Measurements from ENCODE around the gene NUMB. TPM values are rescaled to one million over a fixed set of nuclear protein-coding genes. Genes with fewer than 3 reads are reported as not detected.
A peak's percentile ranks its signal among the peaks of the same experiment; 100 is the strongest.

The NUMB gene
- total RNA-seq, 1 experiment from 2014 or later = 42.0 TPM

DNA sequence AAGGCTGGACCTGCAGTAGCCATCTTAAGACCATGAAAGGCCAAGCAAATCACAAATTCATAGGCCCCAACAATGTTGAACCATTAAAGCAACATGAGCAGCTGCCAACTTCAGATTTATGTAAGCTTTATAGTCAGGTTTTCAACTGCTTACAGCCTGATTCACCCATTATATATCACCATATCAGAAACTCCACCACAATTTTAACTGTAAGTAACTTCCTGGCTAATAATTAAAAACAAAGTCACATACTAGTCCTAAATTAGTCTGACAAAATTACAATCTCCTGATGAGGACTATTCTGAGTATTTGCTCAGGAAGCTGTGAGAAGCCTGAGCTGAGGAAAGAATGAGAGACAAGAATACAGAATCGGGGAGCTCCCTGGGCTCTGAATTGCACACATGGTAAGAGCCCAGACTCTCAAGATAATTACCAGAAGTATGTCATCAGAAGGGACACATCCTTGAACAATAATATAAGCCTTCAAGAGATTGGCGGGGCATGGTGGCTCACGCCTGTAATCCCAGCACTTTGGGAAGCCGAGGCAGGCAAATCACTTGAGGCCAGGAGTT is 55.1 kb downstream of the NUMB start:
- Mint-ChIP-seq H3K4me1 (peaks cover 6% of the 10 kb centered on the region; the same call in 1 of the 2 replicates), H3K36me3 (peaks cover 18% of the 10 kb centered on the region), H3K4me3 (no peak overlapping the region), H3K27ac (peak overlapping the region; percentile 84), H3K27me3 (ENCODE audit: low read depth) (no peaks in the 10 kb centered on the region), H3K9me3 (0 out of 2 replicates have a peak, but pooled peaks cover 3% of the 10 kb centered on the region)
- CTCF ChIA-PET = no interaction called here
- DNase-seq (ENCODE audit: low spot score) (no peak), ATAC-seq (no peak)
- POLR2A ChIA-PET = no interaction called here
- TF ChIP-seq ZBTB21 (CRISPR knock-in tag; IDR thresholded peaks at IDR 0.05; ENCODE audit: borderline replicate concordance) (no peak), ZNF671 (CRISPR knock-in tag; IDR thresholded peaks at IDR 0.05) (no peak), MYBL2 (CRISPR knock-in tag; IDR thresholded peaks at IDR 0.05) (no peak)
- TF ChIP-seq, protein P1, sequence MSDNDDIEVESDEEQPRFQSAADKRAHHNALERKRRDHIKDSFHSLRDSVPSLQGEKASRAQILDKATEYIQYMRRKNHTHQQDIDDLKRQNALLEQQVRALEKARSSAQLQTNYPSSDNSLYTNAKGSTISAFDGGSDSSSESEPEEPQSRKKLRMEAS (CRISPR knock-in tag; IDR thresholded peaks at IDR 0.05) = no peak
- TF ChIP-seq, protein P2, sequence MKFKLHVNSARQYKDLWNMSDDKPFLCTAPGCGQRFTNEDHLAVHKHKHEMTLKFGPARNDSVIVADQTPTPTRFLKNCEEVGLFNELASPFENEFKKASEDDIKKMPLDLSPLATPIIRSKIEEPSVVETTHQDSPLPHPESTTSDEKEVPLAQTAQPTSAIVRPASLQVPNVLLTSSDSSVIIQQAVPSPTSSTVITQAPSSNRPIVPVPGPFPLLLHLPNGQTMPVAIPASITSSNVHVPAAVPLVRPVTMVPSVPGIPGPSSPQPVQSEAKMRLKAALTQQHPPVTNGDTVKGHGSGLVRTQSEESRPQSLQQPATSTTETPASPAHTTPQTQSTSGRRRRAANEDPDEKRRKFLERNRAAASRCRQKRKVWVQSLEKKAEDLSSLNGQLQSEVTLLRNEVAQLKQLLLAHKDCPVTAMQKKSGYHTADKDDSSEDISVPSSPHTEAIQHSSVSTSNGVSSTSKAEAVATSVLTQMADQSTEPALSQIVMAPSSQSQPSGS (CRISPR knock-in tag; IDR thresholded peaks at IDR 0.05; ENCODE audit: borderline replicate concordance, low read depth) = no peak
- TF ChIP-seq, protein P3, sequence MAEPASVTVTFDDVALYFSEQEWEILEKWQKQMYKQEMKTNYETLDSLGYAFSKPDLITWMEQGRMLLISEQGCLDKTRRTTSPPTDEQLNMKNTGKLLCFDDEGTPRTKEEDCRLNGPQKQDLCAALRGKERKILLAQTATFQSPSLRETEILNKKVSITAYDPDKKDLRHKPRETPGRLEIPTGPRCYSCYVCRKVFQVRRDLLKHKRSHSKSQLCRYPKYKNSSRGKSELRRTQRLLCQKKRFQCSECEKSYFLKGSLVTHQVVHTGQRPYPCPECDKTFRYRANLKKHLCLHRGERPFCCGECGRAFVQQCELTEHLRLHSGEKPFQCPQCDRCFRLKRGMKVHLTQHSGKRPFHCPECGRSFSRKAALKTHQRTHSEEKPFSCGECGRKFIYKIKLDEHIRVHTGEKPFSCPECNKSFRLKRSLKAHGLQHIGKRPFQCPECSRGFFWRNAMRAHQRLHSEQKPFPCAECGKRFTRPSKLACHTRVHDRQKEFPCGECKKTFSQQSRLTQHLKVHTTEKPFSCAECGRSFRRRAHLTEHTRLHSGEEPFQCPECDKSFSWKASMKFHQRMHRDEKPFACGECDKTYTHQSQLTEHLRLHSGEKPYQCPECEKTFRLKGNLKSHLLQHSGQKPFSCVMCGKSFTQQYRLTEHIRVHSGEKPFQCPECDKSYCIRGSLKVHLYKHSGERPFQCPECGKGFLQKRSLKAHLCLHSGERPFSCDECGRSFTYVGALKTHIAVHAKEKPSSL (CRISPR knock-in tag; conservative IDR thresholded peaks at IDR 0.05) = no peak

DNA sequence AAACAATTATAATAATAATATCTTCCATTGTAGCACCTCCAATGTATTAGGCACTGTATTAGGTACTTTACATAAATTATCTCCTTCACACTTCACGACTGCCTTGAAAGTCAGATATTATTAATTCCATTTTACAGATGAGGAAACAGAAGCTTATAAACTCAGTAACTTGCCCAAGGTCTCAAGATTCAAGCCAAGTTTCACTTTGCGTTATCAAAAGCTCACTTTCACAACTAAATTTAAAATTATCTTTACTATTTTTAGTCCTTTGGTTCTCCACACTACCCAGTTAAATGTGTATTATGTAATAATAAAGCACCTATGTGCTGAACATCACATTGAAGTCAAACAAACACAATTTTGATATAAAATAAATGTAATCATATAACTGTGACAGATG is 55.8 kb downstream of the NUMB start:
- Mint-ChIP-seq H3K9me3 (0 out of 2 replicates have a peak, but pooled peaks cover 3% of the 10 kb centered on the region), H3K4me3 (no peak overlapping the region), H3K27me3 (ENCODE audit: low read depth) (no peaks in the 10 kb centered on the region), H3K36me3 (peaks cover 18% of the 10 kb centered on the region), H3K27ac (no peak overlapping the region), H3K4me1 (peaks cover 10% of the 10 kb centered on the region)
- ATAC-seq (no peak), DNase-seq (ENCODE audit: low spot score) (no peak)
- ChIA-PET POLR2A (interaction anchor here (0.5 kb wide), 1 partner anchor 12 kb away, joined by 4 read pairs; no protein-coding TSS in a partner anchor), CTCF (interaction anchor here (0.6 kb wide), 1 partner anchor 259 kb away, joined by 3 read pairs; no protein-coding TSS in a partner anchor)
- TF ChIP-seq NFE2L1 (CRISPR knock-in tag; IDR thresholded peaks at IDR 0.05) (no peak), CREM (CRISPR knock-in tag; IDR thresholded peaks at IDR 0.05) (no peak)
- TF ChIP-seq, protein P4, sequence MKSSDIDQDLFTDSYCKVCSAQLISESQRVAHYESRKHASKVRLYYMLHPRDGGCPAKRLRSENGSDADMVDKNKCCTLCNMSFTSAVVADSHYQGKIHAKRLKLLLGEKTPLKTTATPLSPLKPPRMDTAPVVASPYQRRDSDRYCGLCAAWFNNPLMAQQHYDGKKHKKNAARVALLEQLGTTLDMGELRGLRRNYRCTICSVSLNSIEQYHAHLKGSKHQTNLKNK (CRISPR knock-in tag; IDR thresholded peaks at IDR 0.05) = no peak
- TF ChIP-seq, protein P5, sequence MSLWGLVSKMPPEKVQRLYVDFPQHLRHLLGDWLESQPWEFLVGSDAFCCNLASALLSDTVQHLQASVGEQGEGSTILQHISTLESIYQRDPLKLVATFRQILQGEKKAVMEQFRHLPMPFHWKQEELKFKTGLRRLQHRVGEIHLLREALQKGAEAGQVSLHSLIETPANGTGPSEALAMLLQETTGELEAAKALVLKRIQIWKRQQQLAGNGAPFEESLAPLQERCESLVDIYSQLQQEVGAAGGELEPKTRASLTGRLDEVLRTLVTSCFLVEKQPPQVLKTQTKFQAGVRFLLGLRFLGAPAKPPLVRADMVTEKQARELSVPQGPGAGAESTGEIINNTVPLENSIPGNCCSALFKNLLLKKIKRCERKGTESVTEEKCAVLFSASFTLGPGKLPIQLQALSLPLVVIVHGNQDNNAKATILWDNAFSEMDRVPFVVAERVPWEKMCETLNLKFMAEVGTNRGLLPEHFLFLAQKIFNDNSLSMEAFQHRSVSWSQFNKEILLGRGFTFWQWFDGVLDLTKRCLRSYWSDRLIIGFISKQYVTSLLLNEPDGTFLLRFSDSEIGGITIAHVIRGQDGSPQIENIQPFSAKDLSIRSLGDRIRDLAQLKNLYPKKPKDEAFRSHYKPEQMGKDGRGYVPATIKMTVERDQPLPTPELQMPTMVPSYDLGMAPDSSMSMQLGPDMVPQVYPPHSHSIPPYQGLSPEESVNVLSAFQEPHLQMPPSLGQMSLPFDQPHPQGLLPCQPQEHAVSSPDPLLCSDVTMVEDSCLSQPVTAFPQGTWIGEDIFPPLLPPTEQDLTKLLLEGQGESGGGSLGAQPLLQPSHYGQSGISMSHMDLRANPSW (CRISPR knock-in tag; conservative IDR thresholded peaks at IDR 0.05; ENCODE audit: low read depth) = no peak
- TF ChIP-seq, protein P6, sequence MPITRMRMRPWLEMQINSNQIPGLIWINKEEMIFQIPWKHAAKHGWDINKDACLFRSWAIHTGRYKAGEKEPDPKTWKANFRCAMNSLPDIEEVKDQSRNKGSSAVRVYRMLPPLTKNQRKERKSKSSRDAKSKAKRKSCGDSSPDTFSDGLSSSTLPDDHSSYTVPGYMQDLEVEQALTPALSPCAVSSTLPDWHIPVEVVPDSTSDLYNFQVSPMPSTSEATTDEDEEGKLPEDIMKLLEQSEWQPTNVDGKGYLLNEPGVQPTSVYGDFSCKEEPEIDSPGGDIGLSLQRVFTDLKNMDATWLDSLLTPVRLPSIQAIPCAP (CRISPR knock-in tag; IDR thresholded peaks at IDR 0.05) = no peak
- TF ChIP-seq, protein P7, sequence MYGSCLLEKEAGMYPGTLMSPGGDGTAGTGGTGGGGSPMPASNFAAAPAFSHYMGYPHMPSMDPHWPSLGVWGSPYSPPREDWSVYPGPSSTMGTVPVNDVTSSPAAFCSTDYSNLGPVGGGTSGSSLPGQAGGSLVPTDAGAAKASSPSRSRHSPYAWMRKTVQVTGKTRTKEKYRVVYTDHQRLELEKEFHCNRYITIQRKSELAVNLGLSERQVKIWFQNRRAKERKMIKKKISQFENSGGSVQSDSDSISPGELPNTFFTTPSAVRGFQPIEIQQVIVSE (CRISPR knock-in tag; IDR thresholded peaks at IDR 0.05; ENCODE audit: borderline replicate concordance) = no peak

DNA sequence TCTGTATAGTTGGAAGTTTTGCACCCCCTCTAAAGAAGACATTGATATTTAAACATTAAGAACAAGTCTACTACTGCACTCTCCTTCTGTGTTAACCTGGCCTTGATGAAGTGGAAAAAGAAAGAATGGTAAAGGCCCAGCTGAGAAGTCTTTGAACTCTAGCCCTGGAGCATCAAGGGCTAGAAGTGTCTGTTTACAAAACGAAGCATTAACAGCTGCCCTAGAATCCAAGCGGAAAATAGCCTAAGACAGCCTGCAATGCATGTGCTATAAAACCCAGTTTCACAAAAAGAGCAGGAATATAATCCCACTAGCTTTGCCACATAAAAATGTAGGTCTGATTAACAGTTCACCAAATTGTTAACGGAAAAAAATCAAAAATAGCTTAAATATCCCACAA is 60.5 kb downstream of the NUMB start:
- DNase-seq (ENCODE audit: low spot score) (no peak), ATAC-seq (no peak)
- no peak overlapping the region for H3K27ac Mint-ChIP-seq
- ChIA-PET CTCF (no interaction called here), POLR2A (no interaction called here)
- H3K9me3 Mint-ChIP-seq = no peaks in the 10 kb centered on the region
- H3K4me1 Mint-ChIP-seq = peaks cover 9% of the 10 kb centered on the region
- no peaks in the 10 kb centered on the region for H3K36me3 Mint-ChIP-seq
- H3K27me3 Mint-ChIP-seq (ENCODE audit: low read depth) = no peaks in the 10 kb centered on the region
- no peak overlapping the region for H3K4me3 Mint-ChIP-seq
- no peak for TF ChIP-seq NR1H2 (CRISPR knock-in tag; IDR thresholded peaks at IDR 0.05)
- no peak for TF ChIP-seq SOX15 (CRISPR knock-in tag; IDR thresholded peaks at IDR 0.05)
- TF ChIP-seq ZNF219 (CRISPR knock-in tag; IDR thresholded peaks at IDR 0.05; ENCODE audit: borderline replicate concordance) = no peak
- TF ChIP-seq, protein P8, sequence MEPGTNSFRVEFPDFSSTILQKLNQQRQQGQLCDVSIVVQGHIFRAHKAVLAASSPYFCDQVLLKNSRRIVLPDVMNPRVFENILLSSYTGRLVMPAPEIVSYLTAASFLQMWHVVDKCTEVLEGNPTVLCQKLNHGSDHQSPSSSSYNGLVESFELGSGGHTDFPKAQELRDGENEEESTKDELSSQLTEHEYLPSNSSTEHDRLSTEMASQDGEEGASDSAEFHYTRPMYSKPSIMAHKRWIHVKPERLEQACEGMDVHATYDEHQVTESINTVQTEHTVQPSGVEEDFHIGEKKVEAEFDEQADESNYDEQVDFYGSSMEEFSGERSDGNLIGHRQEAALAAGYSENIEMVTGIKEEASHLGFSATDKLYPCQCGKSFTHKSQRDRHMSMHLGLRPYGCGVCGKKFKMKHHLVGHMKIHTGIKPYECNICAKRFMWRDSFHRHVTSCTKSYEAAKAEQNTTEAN (CRISPR knock-in tag; IDR thresholded peaks at IDR 0.05) = no peak
- TF ChIP-seq, protein P6 (CRISPR knock-in tag; IDR thresholded peaks at IDR 0.05) = no peak
- TF ChIP-seq, protein P9, sequence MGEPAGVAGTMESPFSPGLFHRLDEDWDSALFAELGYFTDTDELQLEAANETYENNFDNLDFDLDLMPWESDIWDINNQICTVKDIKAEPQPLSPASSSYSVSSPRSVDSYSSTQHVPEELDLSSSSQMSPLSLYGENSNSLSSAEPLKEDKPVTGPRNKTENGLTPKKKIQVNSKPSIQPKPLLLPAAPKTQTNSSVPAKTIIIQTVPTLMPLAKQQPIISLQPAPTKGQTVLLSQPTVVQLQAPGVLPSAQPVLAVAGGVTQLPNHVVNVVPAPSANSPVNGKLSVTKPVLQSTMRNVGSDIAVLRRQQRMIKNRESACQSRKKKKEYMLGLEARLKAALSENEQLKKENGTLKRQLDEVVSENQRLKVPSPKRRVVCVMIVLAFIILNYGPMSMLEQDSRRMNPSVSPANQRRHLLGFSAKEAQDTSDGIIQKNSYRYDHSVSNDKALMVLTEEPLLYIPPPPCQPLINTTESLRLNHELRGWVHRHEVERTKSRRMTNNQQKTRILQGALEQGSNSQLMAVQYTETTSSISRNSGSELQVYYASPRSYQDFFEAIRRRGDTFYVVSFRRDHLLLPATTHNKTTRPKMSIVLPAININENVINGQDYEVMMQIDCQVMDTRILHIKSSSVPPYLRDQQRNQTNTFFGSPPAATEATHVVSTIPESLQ (CRISPR knock-in tag; IDR thresholded peaks at IDR 0.05) = no peak

All from WTC11 (cell line).